22Rv1 (cell line): Measurements from ENCODE around the gene ESPNL.
"Not testable (repeated sequence)": the region's sequence is repeated elsewhere in the genome, so short reads cannot be mapped to it uniquely, and the experiment has no call there.

Experiments
- H3K27ac ChIP-seq: fragments of 450-650 bp; 2 replicates; pipeline ENCODE4 v1.5.1; 2017
- ZFX ChIP-seq: fragments of 450-650 bp; IDR thresholded peaks from 2 replicates; pipeline ENCODE4 v1.6.1; 2017; ENCODE audit warnings: antibody characterized with exemption, borderline replicate concordance
- TF ChIP-seq, protein P1 (sequence below): fragments of 450-650 bp; IDR thresholded peaks from 2 replicates; pipeline ENCODE4 v1.5.1; 2017; ENCODE audit warnings: mild to moderate bottlenecking

The ESPNL gene

DNA sequence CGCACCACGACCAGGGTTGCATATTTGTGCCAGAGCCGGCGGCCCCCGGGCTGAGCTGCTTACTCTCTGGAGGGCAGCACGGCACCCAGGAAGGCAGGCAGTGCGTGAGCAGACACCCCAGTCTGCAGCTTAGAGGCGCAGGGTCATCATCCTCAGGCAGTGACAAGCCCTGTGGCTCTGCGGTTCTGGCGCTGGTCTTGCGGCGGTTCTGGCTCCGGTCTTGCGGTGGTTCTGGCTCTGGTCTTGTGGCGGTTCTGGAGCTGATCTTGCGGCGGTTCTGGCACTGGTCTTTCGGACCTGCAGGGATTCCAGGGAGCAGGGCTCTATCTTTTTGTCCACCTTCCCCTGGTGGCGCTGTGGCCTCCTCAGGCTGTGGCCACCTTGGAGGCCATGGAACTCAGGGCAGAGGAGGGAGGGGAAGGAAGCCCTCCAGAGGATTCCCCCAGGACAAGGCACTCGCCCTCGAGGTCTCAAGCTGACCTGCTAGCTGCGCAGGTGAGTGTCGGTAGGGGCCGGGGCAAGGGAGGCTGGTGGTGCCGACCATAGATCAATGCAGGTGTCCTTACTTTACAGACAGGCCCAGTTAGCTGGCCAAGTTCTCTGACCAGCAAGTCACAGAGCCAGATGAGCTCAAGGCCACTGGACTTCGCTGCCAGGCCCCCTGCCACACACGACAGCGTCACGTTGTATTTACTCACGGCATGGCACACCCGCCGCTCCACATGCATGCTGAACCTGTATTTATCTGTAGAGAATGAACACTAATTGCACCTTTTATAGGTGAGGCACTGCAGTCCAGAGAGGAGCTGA, 14.9 kb downstream of the ESPNL start:
- no peak overlapping the region for H3K27ac ChIP-seq
- TF ChIP-seq, protein P1, sequence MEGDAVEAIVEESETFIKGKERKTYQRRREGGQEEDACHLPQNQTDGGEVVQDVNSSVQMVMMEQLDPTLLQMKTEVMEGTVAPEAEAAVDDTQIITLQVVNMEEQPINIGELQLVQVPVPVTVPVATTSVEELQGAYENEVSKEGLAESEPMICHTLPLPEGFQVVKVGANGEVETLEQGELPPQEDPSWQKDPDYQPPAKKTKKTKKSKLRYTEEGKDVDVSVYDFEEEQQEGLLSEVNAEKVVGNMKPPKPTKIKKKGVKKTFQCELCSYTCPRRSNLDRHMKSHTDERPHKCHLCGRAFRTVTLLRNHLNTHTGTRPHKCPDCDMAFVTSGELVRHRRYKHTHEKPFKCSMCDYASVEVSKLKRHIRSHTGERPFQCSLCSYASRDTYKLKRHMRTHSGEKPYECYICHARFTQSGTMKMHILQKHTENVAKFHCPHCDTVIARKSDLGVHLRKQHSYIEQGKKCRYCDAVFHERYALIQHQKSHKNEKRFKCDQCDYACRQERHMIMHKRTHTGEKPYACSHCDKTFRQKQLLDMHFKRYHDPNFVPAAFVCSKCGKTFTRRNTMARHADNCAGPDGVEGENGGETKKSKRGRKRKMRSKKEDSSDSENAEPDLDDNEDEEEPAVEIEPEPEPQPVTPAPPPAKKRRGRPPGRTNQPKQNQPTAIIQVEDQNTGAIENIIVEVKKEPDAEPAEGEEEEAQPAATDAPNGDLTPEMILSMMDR, result no peak
- no peak for TF ChIP-seq ZFX

DNA sequence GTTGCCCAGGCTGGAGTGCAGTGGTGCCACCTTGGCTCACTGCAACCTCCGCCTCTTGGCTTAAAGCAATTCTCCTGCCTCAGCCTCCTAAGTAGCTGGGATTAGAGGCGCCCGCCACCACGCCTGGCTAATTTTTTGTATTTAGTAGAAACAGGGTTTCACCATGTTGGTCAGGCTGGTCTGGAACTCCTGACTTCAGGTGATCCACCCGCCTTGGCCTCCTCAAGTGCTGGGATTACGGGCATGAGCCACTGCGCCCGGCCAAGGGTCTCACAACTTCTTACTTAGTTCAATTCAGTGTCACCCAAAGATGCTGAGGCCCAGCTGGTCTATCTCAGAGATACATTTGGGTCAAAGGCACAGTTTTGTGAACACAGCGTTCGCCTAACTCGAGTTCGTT, 15.6 kb downstream of the ESPNL start:
- H3K27ac ChIP-seq, result not testable (repeated sequence)

DNA sequence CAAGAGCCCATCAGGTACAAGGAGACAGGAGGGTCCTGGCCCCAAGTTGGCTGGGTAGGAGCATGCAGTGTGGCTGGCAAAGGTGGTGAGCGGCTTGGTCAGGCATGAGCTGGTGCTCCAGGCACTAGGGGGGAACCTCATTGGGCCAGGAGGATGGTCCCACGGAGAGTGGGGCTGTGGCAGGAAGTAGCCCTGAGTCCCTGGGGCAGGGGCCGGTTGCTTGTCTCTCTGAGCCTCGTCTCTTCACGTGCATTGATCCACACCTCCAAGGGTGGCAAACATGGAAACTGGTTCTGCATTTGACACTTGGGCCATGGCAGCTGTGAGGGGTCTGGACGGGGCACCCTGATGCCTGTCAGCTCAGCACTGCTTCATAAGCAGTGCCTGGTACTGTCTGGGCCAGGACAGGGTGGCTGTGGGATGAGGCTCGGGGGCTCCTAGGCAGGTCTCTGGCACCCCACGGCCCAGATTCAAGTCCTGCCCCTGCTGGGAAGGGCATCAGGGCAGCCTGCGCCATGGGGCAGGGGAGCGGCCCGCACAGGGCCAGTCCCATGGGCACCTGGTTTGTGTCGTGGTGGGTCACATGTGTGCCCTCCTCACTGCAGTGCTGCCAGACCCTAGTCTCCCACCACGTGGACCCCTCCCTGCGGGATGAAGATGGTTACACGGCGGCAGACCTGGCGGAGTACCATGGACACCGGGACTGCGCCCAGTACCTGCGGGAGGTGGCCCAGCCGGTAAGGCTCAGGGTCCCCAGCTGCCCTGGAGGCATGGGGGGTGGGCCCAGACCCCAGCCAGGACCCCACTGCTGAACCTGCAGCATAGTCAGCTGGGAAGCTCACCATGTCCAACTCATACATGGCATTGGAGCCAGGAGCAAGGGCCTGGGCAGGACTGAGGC, 16.4 kb downstream of the ESPNL start:
- H3K27ac ChIP-seq, result no peak overlapping the region

DNA sequence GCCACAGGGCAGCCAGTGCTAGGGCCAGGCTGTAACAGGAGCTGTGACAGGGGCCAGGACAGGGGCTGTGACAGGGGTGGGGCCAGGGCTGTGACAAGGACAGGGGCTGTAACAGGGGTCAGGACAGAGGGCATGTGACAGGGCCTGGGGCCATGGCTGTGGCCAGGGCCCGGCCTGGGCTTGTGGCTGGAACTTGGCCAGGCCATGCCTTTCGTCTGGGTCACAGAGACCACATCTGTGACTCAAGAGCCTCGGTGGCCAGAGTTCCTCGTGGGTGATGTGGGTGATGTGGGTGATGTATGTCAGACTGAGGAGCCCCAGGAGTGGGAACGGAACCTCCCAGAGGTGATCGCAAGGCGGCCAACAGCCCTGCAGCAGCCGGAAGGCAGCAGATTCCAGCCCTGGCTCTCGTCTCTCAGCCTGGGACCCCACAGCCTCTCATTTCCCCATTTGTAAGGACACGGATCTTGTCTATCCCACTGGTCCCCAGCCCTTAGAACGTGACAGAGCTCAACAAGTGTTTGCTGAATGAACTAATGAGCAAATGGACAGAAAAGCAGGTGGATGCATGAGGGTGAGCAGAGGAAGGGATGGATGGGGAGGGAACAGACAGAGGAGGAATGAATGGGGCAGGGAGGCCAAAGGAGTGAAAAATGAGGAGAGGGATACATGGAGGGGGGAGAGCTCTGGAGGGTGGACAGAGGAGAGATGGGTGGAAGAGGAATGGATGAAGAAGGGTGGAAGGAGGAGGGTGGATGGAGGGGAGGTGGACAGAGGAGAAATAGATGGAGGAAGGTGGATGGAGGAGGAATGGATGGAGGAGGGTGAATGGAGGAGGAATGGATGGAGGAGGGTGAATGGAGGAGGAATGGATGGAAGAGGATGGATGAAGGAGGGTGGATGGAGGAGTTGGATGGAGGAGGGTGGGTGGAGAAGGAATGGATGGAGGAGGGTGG, 17.3 kb downstream of the ESPNL start:
- TF ChIP-seq, protein P1, result no peak
- TF ChIP-seq ZFX, result no peak
- H3K27ac ChIP-seq, result no peak overlapping the region

More for the DNA sequence above, 16.4 kb downstream of the ESPNL start:
- TF ChIP-seq, protein P1, result no peak
- TF ChIP-seq ZFX, result no peak

DNA sequence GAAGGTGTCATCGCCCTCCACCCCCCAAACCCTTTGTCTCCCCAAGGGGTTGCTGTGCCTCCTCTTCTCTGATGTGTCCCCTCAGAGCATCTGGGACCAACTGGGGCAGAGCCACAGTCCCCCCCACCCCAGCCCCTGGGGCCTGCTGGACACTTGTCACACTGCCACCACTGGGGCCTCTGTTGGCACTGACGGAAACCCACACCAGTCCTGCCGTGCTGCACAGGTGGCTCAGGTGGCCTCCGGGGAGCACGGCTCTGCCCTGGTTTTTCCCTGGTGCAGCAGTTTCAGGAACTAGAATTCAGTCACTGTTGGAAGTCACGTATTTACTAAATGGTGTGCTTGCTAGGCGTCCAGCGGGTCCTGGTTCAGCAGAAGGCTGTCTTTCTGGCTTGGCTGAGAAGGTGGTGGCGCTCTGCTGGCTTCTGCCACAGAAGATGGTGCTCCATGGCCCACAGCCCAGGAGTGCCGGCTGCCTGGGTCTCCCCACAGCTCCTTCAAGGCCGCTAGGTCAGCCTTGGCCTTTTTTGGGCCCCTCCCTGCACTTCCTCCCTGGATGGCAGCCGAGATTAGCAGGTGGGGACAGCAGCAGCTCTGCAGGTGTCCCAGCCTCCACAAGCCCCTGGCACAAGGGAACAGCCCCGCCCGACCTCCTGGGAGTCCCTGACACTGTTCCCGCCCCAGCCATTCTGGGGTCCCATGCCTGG, 19.8 kb downstream of the ESPNL start:
- TF ChIP-seq, protein P1, result no peak
- TF ChIP-seq ZFX, result no peak
- no peak overlapping the region for H3K27ac ChIP-seq

DNA sequence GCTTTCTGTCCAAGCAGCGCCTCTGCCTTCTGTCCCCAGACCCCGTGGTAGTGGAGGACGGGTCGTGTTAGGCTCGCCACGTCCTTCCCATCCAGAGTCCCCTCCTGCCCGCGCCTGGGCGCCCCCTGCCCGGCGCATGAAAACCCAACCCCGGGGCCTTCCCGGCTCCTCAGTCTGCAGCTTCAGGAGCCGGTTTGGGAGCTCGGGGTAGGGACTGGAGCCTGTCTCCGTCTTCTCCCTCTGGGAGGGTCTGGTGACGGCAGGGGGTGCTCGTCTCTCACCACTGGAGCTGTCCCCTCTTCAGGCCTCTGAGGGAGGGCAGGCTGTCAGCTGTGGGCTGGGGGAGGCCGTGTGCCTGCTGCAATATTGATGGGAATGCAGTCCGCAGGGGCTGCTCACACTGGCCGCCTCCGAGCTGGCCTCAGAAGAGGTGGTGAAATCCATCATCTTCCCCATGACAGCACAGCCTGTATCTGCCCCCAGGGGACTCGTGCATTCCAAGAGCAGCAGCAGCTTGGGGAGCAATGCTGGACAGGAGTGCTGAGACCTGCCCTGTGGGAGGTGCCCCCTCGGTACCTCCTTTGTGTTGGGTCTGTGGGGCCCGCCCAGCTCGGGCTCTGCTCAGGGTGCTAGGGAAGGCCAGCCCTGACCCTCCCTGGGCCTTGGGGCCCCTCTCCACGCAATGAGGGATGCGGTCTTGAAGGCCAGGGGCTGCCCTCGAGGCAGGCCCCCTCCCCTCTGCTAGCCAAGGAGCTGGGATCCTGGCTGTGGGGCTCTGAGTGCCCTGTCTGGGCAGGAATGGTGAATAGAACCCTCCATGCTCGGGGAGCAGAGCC, 20.5 kb downstream of the ESPNL start:
- H3K27ac ChIP-seq, result no peak overlapping the region
- TF ChIP-seq ZFX, result no peak
- TF ChIP-seq, protein P1, result no peak
